Colonic mucosa (tissue), 4 donors: ENCODE results near the gene AMBRA1. TPM values are rescaled to one million over a fixed set of nuclear protein-coding genes. Genes with fewer than 3 reads are reported as not detected.

Experiments
- DNase-seq: peaks from one replicate; pipeline ENCODE4 v3.0.0-alpha.2; 2020
- H3K27ac ChIP-seq: fragments of 200-600 bp; one replicate; pipeline ENCODE4 v1.8.0; 2021
- H3K27me3 ChIP-seq: fragments of 200-600 bp; one replicate; pipeline ENCODE4 v1.8.0; 2021
- H3K36me3 ChIP-seq: fragments of 200-600 bp; one replicate; pipeline ENCODE4 v1.8.0; 2021
- H3K4me1 ChIP-seq: fragments of 200-600 bp; one replicate; pipeline ENCODE4 v1.8.0; 2021; ENCODE audit warnings: mild to moderate bottlenecking
- H3K4me3 ChIP-seq: fragments of 200-600 bp; one replicate; pipeline ENCODE4 v1.8.0; 2021
- H3K9ac ChIP-seq, 2 donors: one replicate each; pipeline ENCODE4 v1.7.0; 2013; ENCODE audit warnings: control low read depth in 2 of 2, low read depth in 2 of 2, low read length in 2 of 2
- H3K9me3 ChIP-seq: fragments of 200-600 bp; one replicate; pipeline ENCODE4 v1.8.0; 2021
- intact Hi-C: fragments of 100-400 bp; cut with DNase I; formaldehyde crosslinking; loops from one replicate; pipeline ENCODE4 v1.14.1; 2022
- total RNA-seq, 2 donors: library from RNA; stranded (reverse); fragmentation: NEBNext Ultra II Directional in 1 of 2; extraction: Animal tissue kit (Norgen Biotek cat#: 25700) in 1 of 2; gene quantifications; one replicate each; pipeline ENCODE4 v1.2.1, GENCODE V29; 2021
- TF ChIP-seq, protein P1 (sequence below): fragments of 200-600 bp; IDR thresholded peaks from one replicate; pipeline ENCODE4 v1.8.0; 2022; ENCODE audit warnings: antibody characterized with exemption, mild to moderate bottlenecking
- donor health status: healthy.
- donor health status: DM: no; HTN: no; CAD: no.
- donor health status: DM: no; HTN: no; CAD: no.

AMBRA1 gene
- total RNA-seq, 2 donors from 2014 or later = 32.7 to 33.8 TPM

- intact Hi-C loops = no loop called here
- Histone ChIP-seq H3K9me3 (no peaks in the 10 kb centered on the region), H3K27me3 (no peaks in the 10 kb centered on the region), H3K9ac (peak overlapping the region in 1 of 2 donors; percentile 48), H3K27ac (peak overlapping the region; percentile 48), H3K4me3 (no peak overlapping the region), H3K4me1 (peaks cover 19% of the 10 kb centered on the region), H3K36me3 (no peaks in the 10 kb centered on the region)
- DNase-seq = peak; percentile 78
- TF ChIP-seq, protein P1, sequence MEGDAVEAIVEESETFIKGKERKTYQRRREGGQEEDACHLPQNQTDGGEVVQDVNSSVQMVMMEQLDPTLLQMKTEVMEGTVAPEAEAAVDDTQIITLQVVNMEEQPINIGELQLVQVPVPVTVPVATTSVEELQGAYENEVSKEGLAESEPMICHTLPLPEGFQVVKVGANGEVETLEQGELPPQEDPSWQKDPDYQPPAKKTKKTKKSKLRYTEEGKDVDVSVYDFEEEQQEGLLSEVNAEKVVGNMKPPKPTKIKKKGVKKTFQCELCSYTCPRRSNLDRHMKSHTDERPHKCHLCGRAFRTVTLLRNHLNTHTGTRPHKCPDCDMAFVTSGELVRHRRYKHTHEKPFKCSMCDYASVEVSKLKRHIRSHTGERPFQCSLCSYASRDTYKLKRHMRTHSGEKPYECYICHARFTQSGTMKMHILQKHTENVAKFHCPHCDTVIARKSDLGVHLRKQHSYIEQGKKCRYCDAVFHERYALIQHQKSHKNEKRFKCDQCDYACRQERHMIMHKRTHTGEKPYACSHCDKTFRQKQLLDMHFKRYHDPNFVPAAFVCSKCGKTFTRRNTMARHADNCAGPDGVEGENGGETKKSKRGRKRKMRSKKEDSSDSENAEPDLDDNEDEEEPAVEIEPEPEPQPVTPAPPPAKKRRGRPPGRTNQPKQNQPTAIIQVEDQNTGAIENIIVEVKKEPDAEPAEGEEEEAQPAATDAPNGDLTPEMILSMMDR = no peak
These were observed 69.5 kb downstream of the AMBRA1 start for GRCh38 chr11:46524201-46524770.

DNA sequence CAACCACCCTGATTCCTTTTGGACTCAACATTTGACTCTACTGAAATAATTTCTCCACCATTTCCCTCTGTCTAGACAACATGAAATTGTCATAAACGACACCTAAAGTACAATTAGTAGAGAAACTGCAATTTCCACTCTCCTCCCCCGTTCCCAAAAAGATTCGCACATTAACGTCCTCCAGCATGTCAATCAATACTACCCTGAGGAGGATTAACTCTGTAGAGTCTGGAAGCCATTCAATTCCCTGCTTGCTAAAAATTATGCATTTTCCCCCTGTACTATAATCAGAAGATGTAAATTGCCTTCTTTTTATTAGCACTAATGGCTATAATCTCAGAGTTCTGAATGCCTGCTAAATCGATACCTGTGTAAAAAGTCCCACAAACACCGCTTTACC lies 70.5 kb downstream of the AMBRA1 start:
- H3K4me1 ChIP-seq = peaks cover 15% of the 10 kb centered on the region
- no peaks in the 10 kb centered on the region for H3K9me3 ChIP-seq
- intact Hi-C loops = no loop called here
- no peak for DNase-seq
- H3K36me3 ChIP-seq = no peaks in the 10 kb centered on the region
- no peak overlapping the region for H3K4me3 ChIP-seq
- H3K9ac ChIP-seq = peak overlapping the region in 1 of 2 donors; percentile 19
- H3K27me3 ChIP-seq = no peaks in the 10 kb centered on the region
- peak overlapping the region; percentile 48 for H3K27ac ChIP-seq
- TF ChIP-seq, protein P1 = no peak

- peak overlapping the region; percentile 48 for H3K27ac ChIP-seq
- peaks cover 15% of the 10 kb centered on the region for H3K4me1 ChIP-seq
- intact Hi-C loops = no loop called here
These were observed 71.0 kb downstream of the AMBRA1 start for GRCh38 chr11:46522682-46523281.

GRCh38 chr11:46521961-46522681 lies 71.7 kb downstream of the AMBRA1 start:
- intact Hi-C loops = no loop called here

More at GRCh38 chr11:46522682-46523281, 71.0 kb downstream of the AMBRA1 start:
- TF ChIP-seq, protein P1 = no peak
- Histone ChIP-seq H3K9me3 (no peaks in the 10 kb centered on the region), H3K36me3 (no peaks in the 10 kb centered on the region), H3K9ac (peak overlapping the region in 1 of 2 donors; percentile 19), H3K4me3 (no peak overlapping the region), H3K27me3 (no peaks in the 10 kb centered on the region)
- no peak for DNase-seq

More at GRCh38 chr11:46521961-46522681, 71.7 kb downstream of the AMBRA1 start:
- TF ChIP-seq, protein P1 = no peak
- no peak for DNase-seq
- H3K4me1 ChIP-seq = peaks cover 15% of the 10 kb centered on the region
- H3K36me3 ChIP-seq = no peaks in the 10 kb centered on the region
- peak overlapping the region; percentile 48 for H3K27ac ChIP-seq
- no peak overlapping the region for H3K9ac ChIP-seq
- H3K9me3 ChIP-seq = no peaks in the 10 kb centered on the region
- H3K4me3 ChIP-seq = no peak overlapping the region
- H3K27me3 ChIP-seq = no peaks in the 10 kb centered on the region
